HG02623 (cell line): ENCODE data around the gene OR8G1.
"Not testable (repeated sequence)": the region's sequence is repeated elsewhere in the genome, so short reads cannot be mapped to it uniquely, and the experiment has no call there.

Source experiments
- ATAC-seq: cut with Tn5 transposase; IDR thresholded peaks from one replicate; pipeline ENCODE4 v1.9.1; 2021; ENCODE audit warnings: moderate library complexity; ENCODE audit not compliant: unreplicated experiment

The OR8G1 gene

GRCh38 chr11:124233376-124233775, 7.5 kb upstream of the OR8G1 start:
- no peak for ATAC-seq

GRCh38 chr11:124238512-124238911, 2.4 kb upstream of the OR8G1 start:
- ATAC-seq: no peak

GRCh38 chr11:124249869-124250268, 9.0 kb downstream of the OR8G1 start:
- ATAC-seq: not testable (repeated sequence)

GRCh38 chr11:124256076-124256475, 15.2 kb downstream of the OR8G1 start, which contains the start of gene OR8G5:
Gene OR8G5, plus strand, starts transcription at chr11:124256376. Its CDS starts 8,556 bp downstream, at chr11:124264932.
- no peak for ATAC-seq

- not testable (repeated sequence) for ATAC-seq
These were observed 24.1 kb downstream of the OR8G1 start for GRCh38 chr11:124265041-124265440.

- ATAC-seq: not testable (repeated sequence)
These were observed 30.0 kb downstream of the OR8G1 start for GRCh38 chr11:124270886-124271285.

- no peak for ATAC-seq
These were observed 33.1 kb downstream of the OR8G1 start for GRCh38 chr11:124274000-124274399.

- no peak for ATAC-seq
These were observed 35.2 kb downstream of the OR8G1 start for GRCh38 chr11:124276081-124276480.

GRCh38 chr11:124277207-124277606, 36.3 kb downstream of the OR8G1 start:
- no peak for ATAC-seq

GRCh38 chr11:124277804-124278203, 36.9 kb downstream of the OR8G1 start:
- no peak for ATAC-seq

GRCh38 chr11:124278261-124278660, 37.4 kb downstream of the OR8G1 start:
- ATAC-seq: no peak

- ATAC-seq: no peak
These were observed 44.9 kb downstream of the OR8G1 start for GRCh38 chr11:124285610-124286344.

- no peak for ATAC-seq
These were observed 53.8 kb downstream of the OR8G1 start for GRCh38 chr11:124294687-124295086.

- no peak for ATAC-seq
These were observed 55.1 kb downstream of the OR8G1 start for GRCh38 chr11:124296016-124296415.

GRCh38 chr11:124297921-124298320, 57.0 kb downstream of the OR8G1 start:
- ATAC-seq: no peak

GRCh38 chr11:124301548-124301947, 60.7 kb downstream of the OR8G1 start:
- ATAC-seq: no peak

- no peak for ATAC-seq
These were observed 61.6 kb downstream of the OR8G1 start for GRCh38 chr11:124302347-124303125.
